ENCODE data around the gene CEP72. TPM values are rescaled to one million over a fixed set of nuclear protein-coding genes. Genes with fewer than 3 reads are reported as not detected.
"Not testable (repeated sequence)": the region's sequence is repeated elsewhere in the genome, so short reads cannot be mapped to it uniquely, and the experiment has no call there.

CEP72 gene
- total RNA-seq, 1 donor from 2014 or later = 11.9 TPM

- Mint-ChIP-seq H3K36me3 (ENCODE audit: low read depth, unreplicated experiment) (peaks cover 26% of the 10 kb centered on the region), H3K27me3 (ENCODE audit: unreplicated experiment) (no peaks in the 10 kb centered on the region), H3K27ac (ENCODE audit: unreplicated experiment) (no peak overlapping the region), H3K4me3 (ENCODE audit: unreplicated experiment) (no peak overlapping the region), H3K4me1 (ENCODE audit: unreplicated experiment) (no peaks in the 10 kb centered on the region), H3K9me3 (ENCODE audit: unreplicated experiment) (no peaks in the 10 kb centered on the region)
- TF ChIP-seq, protein P1, sequence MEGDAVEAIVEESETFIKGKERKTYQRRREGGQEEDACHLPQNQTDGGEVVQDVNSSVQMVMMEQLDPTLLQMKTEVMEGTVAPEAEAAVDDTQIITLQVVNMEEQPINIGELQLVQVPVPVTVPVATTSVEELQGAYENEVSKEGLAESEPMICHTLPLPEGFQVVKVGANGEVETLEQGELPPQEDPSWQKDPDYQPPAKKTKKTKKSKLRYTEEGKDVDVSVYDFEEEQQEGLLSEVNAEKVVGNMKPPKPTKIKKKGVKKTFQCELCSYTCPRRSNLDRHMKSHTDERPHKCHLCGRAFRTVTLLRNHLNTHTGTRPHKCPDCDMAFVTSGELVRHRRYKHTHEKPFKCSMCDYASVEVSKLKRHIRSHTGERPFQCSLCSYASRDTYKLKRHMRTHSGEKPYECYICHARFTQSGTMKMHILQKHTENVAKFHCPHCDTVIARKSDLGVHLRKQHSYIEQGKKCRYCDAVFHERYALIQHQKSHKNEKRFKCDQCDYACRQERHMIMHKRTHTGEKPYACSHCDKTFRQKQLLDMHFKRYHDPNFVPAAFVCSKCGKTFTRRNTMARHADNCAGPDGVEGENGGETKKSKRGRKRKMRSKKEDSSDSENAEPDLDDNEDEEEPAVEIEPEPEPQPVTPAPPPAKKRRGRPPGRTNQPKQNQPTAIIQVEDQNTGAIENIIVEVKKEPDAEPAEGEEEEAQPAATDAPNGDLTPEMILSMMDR (IDR thresholded peaks at IDR 0.05; ENCODE audit: unreplicated experiment) = no peak
- DNase-seq (ENCODE audit: low spot score) = no peak
These were observed 15.7 kb downstream of the CEP72 start for GRCh38 chr5:627840-628239.

- not testable (repeated sequence) for H3K27me3 Mint-ChIP-seq (ENCODE audit: unreplicated experiment); H3K27ac Mint-ChIP-seq (ENCODE audit: unreplicated experiment); H3K4me1 Mint-ChIP-seq (ENCODE audit: unreplicated experiment); H3K9me3 Mint-ChIP-seq (ENCODE audit: unreplicated experiment); DNase-seq (ENCODE audit: low spot score); H3K4me3 Mint-ChIP-seq (ENCODE audit: unreplicated experiment)
- H3K36me3 Mint-ChIP-seq (ENCODE audit: low read depth, unreplicated experiment) = peaks cover 26% of the 10 kb centered on the region
These were observed 16.4 kb downstream of the CEP72 start for GRCh38 chr5:628351-629205.

GRCh38 chr5:633501-633955 is 21.4 kb downstream of the CEP72 start:
- Mint-ChIP-seq H3K4me1 (ENCODE audit: unreplicated experiment) (no peaks in the 10 kb centered on the region), H3K4me3 (ENCODE audit: unreplicated experiment) (no peak overlapping the region), H3K36me3 (ENCODE audit: low read depth, unreplicated experiment) (peaks cover 42% of the 10 kb centered on the region), H3K27ac (ENCODE audit: unreplicated experiment) (no peak overlapping the region), H3K9me3 (ENCODE audit: unreplicated experiment) (no peaks in the 10 kb centered on the region), H3K27me3 (ENCODE audit: unreplicated experiment) (peaks cover 2% of the 10 kb centered on the region)
- TF ChIP-seq, protein P1 (IDR thresholded peaks at IDR 0.05; ENCODE audit: unreplicated experiment) = no peak
- DNase-seq (ENCODE audit: low spot score) = no peak

GRCh38 chr5:634191-634590 is 22.1 kb downstream of the CEP72 start:
- Mint-ChIP-seq H3K36me3 (ENCODE audit: low read depth, unreplicated experiment) (peaks cover 39% of the 10 kb centered on the region), H3K27ac (ENCODE audit: unreplicated experiment) (no peak overlapping the region), H3K4me3 (ENCODE audit: unreplicated experiment) (no peak overlapping the region), H3K4me1 (ENCODE audit: unreplicated experiment) (no peaks in the 10 kb centered on the region), H3K9me3 (ENCODE audit: unreplicated experiment) (no peaks in the 10 kb centered on the region), H3K27me3 (ENCODE audit: unreplicated experiment) (peaks cover 2% of the 10 kb centered on the region)
- TF ChIP-seq, protein P1 (IDR thresholded peaks at IDR 0.05; ENCODE audit: unreplicated experiment) = no peak
- DNase-seq (ENCODE audit: low spot score) = no peak

DNA sequence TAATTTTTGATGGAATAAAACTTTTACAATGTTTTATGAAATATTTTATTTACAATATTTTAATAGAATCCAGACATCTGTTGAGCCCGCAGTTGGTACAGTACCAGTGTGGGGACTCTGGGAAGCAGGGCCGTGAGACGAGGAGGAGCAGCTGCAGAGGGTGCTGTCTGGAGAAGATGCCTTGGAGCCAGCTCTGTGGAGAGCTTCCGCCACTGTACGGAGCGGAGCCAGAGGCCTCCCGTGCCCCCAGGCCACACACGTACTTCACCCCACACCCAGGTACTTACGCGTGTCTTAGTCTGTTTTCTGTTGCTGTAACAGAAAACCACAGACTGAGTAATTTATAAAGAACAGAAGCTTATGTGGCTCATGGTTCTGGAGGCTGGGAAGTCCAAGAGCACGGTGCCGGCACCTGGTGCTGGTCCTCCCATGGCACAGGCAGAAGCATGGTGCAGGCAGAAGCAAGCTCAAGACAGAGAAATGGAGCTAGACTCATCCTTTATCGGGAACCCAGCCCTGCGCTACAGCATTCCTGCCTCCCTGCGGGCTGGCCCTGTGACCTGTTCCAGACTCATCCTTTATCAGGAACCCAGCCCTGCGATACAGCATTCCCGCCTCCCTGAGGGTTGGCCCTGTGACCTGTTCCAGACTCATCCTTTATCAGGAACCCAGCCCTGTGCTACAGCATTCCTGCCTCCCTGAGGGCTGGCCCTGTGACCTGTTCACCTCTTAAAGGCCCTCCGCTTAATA is 23.3 kb downstream of the CEP72 start:
- Mint-ChIP-seq H3K27ac (ENCODE audit: unreplicated experiment) (no peak overlapping the region), H3K4me1 (ENCODE audit: unreplicated experiment) (no peaks in the 10 kb centered on the region), H3K27me3 (ENCODE audit: unreplicated experiment) (peaks cover 2% of the 10 kb centered on the region), H3K4me3 (ENCODE audit: unreplicated experiment) (peak overlapping the region; percentile 58), H3K9me3 (ENCODE audit: unreplicated experiment) (no peaks in the 10 kb centered on the region), H3K36me3 (ENCODE audit: low read depth, unreplicated experiment) (peaks cover 43% of the 10 kb centered on the region)
- TF ChIP-seq, protein P1 (IDR thresholded peaks at IDR 0.05; ENCODE audit: unreplicated experiment) = no peak
- no peak for DNase-seq (ENCODE audit: low spot score)

All from endothelial cell (in vitro differentiated cells).